K562 (cell line): Measurements from ENCODE around the gene TMEM229B. TPM values are rescaled to one million over a fixed set of nuclear protein-coding genes. Genes with fewer than 3 reads are reported as not detected.
A peak's percentile ranks its signal among the peaks of the same experiment; 100 is the strongest.

Experiments
- FOXJ3 ChIP-seq: sonication (generic); formaldehyde crosslinking; IDR thresholded peaks from 2 replicates; pipeline ENCODE4 v1.4.0; 2020; ENCODE audit warnings: mild to moderate bottlenecking, missing genetic modification reagents
- IRF2 ChIP-seq: sonication (generic); formaldehyde crosslinking; IDR thresholded peaks from 2 replicates; pipeline ENCODE4 v1.8.1; 2022; ENCODE audit warnings: mild to moderate bottlenecking, missing genetic modification reagents
- polyA plus RNA-seq, 8 experiments: library from polyadenylated mRNA; depleted of rRNA in 4 of 8; stranded (reverse) in 5 of 8; unstranded in 3 of 8; fragments of >200 nt; fragmentation: Nextera tagmentation in 2 of 8; fragmentation: Illumina TruSeq in 1 of 8; extraction: Ambion mirVana in 2 of 8; extraction: Trizol in 1 of 8; gene quantifications; 2 replicates each; pipeline versions ENCODE4 v1.2.1 to v1.2.3, GENCODE V29; 2011 to 2014; ENCODE audit warnings: inconsistent platforms in 1 of 8, missing spikeins in 1 of 8
- total RNA-seq, 7 experiments: library from RNA; depleted of rRNA in 6 of 7; stranded (reverse); fragments of >200 nt in 6 of 7; fragmentation: Illumina TruSeq in 2 of 7; extraction: Trizol in 2 of 7; gene quantifications; 2 replicates each; pipeline versions ENCODE4 v1.2.1 to v1.2.3, GENCODE V29; 2011 to 2021; ENCODE audit warnings: low replicate concordance in 1 of 7
- TF ChIP-seq, protein P1 (sequence below), 2 experiments: fragments of 450-650 bp; formaldehyde crosslinking in 1 of 2; IDR thresholded peaks; 2 replicates each; pipeline versions ENCODE4 v1.4.0 to v1.6.1; 2014 to 2020; ENCODE audit warnings: mild to moderate bottlenecking in 2 of 2, borderline replicate concordance in 1 of 2, low read depth in 1 of 2

The TMEM229B gene
- total and polyA plus RNA-seq, 9 of the 15 experiments (the other 6 are each of a cell fraction or from before 2014, with no cell fraction given), result not detected

DNA sequence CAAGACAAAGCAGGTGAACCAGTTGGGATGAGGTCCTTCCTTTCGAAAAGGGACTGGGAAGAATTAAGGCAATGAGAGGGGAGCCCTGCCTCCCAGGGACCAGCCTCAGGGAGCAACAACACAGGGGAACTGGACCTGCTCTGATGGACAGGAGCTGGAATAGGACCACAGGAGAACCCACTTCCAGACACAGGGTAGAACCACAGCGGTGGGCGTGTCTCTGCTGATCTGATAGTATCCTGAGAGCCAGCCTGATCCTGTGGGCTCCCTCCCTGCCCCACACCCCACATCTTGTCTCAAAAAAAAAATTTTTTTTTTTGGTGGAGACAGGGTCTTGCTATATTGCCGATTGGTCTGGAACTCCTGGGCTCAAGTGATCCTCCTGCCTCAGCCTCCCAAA is 62.9 kb downstream of the TMEM229B start (continued):
- TF ChIP-seq, protein P1, sequence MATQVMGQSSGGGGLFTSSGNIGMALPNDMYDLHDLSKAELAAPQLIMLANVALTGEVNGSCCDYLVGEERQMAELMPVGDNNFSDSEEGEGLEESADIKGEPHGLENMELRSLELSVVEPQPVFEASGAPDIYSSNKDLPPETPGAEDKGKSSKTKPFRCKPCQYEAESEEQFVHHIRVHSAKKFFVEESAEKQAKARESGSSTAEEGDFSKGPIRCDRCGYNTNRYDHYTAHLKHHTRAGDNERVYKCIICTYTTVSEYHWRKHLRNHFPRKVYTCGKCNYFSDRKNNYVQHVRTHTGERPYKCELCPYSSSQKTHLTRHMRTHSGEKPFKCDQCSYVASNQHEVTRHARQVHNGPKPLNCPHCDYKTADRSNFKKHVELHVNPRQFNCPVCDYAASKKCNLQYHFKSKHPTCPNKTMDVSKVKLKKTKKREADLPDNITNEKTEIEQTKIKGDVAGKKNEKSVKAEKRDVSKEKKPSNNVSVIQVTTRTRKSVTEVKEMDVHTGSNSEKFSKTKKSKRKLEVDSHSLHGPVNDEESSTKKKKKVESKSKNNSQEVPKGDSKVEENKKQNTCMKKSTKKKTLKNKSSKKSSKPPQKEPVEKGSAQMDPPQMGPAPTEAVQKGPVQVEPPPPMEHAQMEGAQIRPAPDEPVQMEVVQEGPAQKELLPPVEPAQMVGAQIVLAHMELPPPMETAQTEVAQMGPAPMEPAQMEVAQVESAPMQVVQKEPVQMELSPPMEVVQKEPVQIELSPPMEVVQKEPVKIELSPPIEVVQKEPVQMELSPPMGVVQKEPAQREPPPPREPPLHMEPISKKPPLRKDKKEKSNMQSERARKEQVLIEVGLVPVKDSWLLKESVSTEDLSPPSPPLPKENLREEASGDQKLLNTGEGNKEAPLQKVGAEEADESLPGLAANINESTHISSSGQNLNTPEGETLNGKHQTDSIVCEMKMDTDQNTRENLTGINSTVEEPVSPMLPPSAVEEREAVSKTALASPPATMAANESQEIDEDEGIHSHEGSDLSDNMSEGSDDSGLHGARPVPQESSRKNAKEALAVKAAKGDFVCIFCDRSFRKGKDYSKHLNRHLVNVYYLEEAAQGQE (IDR thresholded peaks at IDR 0.05; ENCODE audit: borderline replicate concordance), result 0 out of 2 replicates have a peak, but pooled peaks have one; percentile 3
- TF ChIP-seq, protein P1 (CRISPR knock-in tag; IDR thresholded peaks at IDR 0.05; ENCODE audit: low read depth), result no peak
- TF ChIP-seq FOXJ3 (no peak), IRF2 (CRISPR knock-in tag) (no peak)
